ENCODE data around the gene CACNA1H. TPM values are rescaled to one million over a fixed set of nuclear protein-coding genes. Genes with fewer than 3 reads are reported as not detected.
A peak's percentile ranks its signal among the peaks of the same experiment; 100 is the strongest.

CACNA1H gene
- polyA plus RNA-seq, 10 donors: 30.7 to 52.0 (median 36.2) TPM

GRCh38 chr16:1141191-1141590 is 11.7 kb upstream of the CACNA1H start:
- DNase-seq: no peak

- no peak for DNase-seq
Observed at GRCh38 chr16:1141716-1142115, 11.2 kb upstream of the CACNA1H start.

- DNase-seq: no peak
Observed at GRCh38 chr16:1142911-1143310, 10.0 kb upstream of the CACNA1H start.

- no peak for DNase-seq
Observed at GRCh38 chr16:1143761-1144450, 9.0 kb upstream of the CACNA1H start.

GRCh38 chr16:1144476-1145382 is 8.2 kb upstream of the CACNA1H start:
- DNase-seq: no peak

- no peak for DNase-seq
Observed at GRCh38 chr16:1145383-1146100, 7.4 kb upstream of the CACNA1H start.

GRCh38 chr16:1146409-1146808 is 6.5 kb upstream of the CACNA1H start:
- DNase-seq: no peak

GRCh38 chr16:1147027-1147426 is 5.9 kb upstream of the CACNA1H start:
- DNase-seq: no peak

GRCh38 chr16:1149101-1149636 is 3.7 kb upstream of the CACNA1H start:
- DNase-seq: no peak

GRCh38 chr16:1150511-1150982 is 2.4 kb upstream of the CACNA1H start:
- DNase-seq: no peak

GRCh38 chr16:1151424-1152122 is 1.3 kb upstream of the CACNA1H start:
- DNase-seq: no peak

GRCh38 chr16:1152123-1152638 is 725 bp upstream of the CACNA1H start:
- DNase-seq: peak in 1 of 3 donors; percentile 62

GRCh38 chr16:1153480-1154160 is 714 bp downstream of the CACNA1H start:
- no peak for DNase-seq

GRCh38 chr16:1154291-1154886 is 1.5 kb downstream of the CACNA1H start:
- peak in 1 of 3 donors; percentile 46 for DNase-seq

- no peak for DNase-seq
Observed at GRCh38 chr16:1154887-1155331, 2.0 kb downstream of the CACNA1H start.

- DNase-seq: no peak
Observed at GRCh38 chr16:1155353-1156054, 2.6 kb downstream of the CACNA1H start.

- DNase-seq: peak in 2 of 3 donors; percentile 29 to 58
Observed at GRCh38 chr16:1156055-1156982, 3.4 kb downstream of the CACNA1H start.
